Glutamatergic neuron (in vitro differentiated cells): ENCODE results near the gene TMEM184C. TPM values are rescaled to one million over a fixed set of nuclear protein-coding genes. Genes with fewer than 3 reads are reported as not detected.

Source experiments
- DNase-seq: peaks from one replicate; pipeline ENCODE4 v3.0.0; 2022
- H3K27ac Mint-ChIP-seq: one replicate; pipeline ENCODE4 v1.8.0; 2020; ENCODE audit warnings: mild to moderate bottlenecking, mixed read lengths, inconsistent platforms; ENCODE audit not compliant: unreplicated experiment
- H3K27me3 Mint-ChIP-seq: one replicate; pipeline ENCODE4 v1.8.0; 2020; ENCODE audit warnings: mild to moderate bottlenecking, moderate library complexity, mixed read lengths, inconsistent platforms; ENCODE audit not compliant: unreplicated experiment
- H3K36me3 Mint-ChIP-seq: one replicate; pipeline ENCODE4 v1.8.0; 2020; ENCODE audit warnings: mild to moderate bottlenecking, mixed read lengths, inconsistent platforms; ENCODE audit not compliant: unreplicated experiment
- H3K4me1 Mint-ChIP-seq: one replicate; pipeline ENCODE4 v1.8.0; 2020; ENCODE audit warnings: mild to moderate bottlenecking, low read depth, mixed read lengths, inconsistent platforms; ENCODE audit not compliant: unreplicated experiment
- H3K4me3 Mint-ChIP-seq: one replicate; pipeline ENCODE4 v1.8.0; 2020; ENCODE audit warnings: mild to moderate bottlenecking, mixed read lengths, inconsistent platforms; ENCODE audit not compliant: unreplicated experiment
- H3K9me3 Mint-ChIP-seq: one replicate; pipeline ENCODE4 v1.8.0; 2020; ENCODE audit warnings: mild to moderate bottlenecking, moderate library complexity, mixed read lengths, inconsistent platforms; ENCODE audit not compliant: unreplicated experiment
- total RNA-seq: library from RNA; stranded (reverse); fragmentation: NEBNext Ultra II Directional; extraction: Animal tissue kit (Norgen Biotek cat#: 25700); gene quantifications from one replicate; pipeline ENCODE4 v1.2.1, GENCODE V29; 2021; ENCODE audit not compliant: unreplicated experiment
- TF ChIP-seq, protein P1 (sequence below): fragments of 200-600 bp; sonication (generic); IDR thresholded peaks from one replicate; pipeline ENCODE4 v1.5.0; 2021; ENCODE audit not compliant: partially characterized antibody, unreplicated experiment

Gene TMEM184C
- total RNA-seq, 1 donor from 2014 or later, result 31.6 TPM

DNA sequence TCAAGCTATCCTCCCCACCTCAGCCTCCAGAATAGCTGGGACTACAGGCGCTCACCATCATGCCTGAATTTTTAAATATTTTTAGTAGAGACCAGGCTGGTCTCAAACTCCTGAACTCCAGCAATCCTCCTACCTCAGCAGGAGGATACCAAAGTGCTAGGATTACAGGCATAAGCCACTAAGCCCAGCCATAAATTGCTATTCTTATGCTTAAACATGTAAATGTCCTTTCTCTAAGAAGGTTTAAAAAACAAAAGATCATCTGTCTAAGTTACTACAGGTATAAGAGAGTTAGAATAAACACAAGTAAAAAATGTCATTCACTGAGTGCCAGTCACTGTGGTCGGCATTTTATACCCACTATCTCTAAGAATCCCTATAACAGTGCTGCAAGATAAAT is 38.4 kb downstream of the TMEM184C start:
- no peak overlapping the region for H3K27ac Mint-ChIP-seq
- H3K27me3 Mint-ChIP-seq, result no peaks in the 10 kb centered on the region
- H3K9me3 Mint-ChIP-seq, result no peaks in the 10 kb centered on the region
- TF ChIP-seq, protein P1, sequence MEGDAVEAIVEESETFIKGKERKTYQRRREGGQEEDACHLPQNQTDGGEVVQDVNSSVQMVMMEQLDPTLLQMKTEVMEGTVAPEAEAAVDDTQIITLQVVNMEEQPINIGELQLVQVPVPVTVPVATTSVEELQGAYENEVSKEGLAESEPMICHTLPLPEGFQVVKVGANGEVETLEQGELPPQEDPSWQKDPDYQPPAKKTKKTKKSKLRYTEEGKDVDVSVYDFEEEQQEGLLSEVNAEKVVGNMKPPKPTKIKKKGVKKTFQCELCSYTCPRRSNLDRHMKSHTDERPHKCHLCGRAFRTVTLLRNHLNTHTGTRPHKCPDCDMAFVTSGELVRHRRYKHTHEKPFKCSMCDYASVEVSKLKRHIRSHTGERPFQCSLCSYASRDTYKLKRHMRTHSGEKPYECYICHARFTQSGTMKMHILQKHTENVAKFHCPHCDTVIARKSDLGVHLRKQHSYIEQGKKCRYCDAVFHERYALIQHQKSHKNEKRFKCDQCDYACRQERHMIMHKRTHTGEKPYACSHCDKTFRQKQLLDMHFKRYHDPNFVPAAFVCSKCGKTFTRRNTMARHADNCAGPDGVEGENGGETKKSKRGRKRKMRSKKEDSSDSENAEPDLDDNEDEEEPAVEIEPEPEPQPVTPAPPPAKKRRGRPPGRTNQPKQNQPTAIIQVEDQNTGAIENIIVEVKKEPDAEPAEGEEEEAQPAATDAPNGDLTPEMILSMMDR, result no peak
- no peak for DNase-seq
- no peak overlapping the region for H3K4me3 Mint-ChIP-seq
- no peaks in the 10 kb centered on the region for H3K36me3 Mint-ChIP-seq
- H3K4me1 Mint-ChIP-seq, result no peaks in the 10 kb centered on the region

DNA sequence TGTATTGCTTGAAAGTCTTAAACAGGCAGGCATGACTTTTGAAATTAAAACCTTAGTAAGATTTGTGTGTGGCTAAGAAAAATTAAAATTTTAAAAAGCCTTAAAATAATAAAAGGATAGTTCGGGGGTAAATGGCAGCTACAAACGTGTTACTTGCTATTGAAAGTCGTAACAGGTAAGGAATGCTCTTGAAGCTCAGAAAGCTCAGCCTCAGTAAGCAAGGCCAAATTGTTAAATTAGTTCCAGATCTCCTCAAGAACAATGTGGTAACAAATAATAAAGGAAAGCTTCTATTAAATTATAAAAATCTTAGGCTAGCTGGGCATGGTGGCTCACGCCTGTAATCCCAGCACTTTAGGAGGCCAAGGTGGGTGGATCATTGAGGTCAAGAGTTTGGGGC is 41.3 kb downstream of the TMEM184C start:
- TF ChIP-seq, protein P1, result no peak
- no peak overlapping the region for H3K4me3 Mint-ChIP-seq

DNA sequence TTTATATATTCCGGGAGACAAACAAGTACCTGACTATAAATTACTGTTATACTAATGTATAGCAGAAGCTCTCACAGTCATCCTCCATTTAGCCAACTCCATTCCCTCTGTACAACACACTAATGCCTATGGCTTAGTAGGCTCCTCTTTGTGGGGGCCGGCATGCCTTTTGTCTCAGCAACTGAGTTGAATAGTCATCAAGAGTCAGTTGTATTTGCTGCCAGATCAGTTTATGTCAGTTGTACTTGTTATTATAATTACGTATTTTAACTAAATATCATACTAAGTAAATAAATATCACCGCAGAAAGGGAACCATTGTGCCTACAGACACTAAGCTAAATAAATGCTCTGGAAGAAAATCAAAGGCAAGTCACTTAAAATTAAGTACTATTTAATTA is 56.9 kb downstream of the TMEM184C start:
- no peaks in the 10 kb centered on the region for H3K4me1 Mint-ChIP-seq

More for the DNA sequence above, 41.3 kb downstream of the TMEM184C start:
- DNase-seq, result no peak
- Mint-ChIP-seq H3K9me3 (no peaks in the 10 kb centered on the region), H3K36me3 (no peaks in the 10 kb centered on the region), H3K27me3 (no peaks in the 10 kb centered on the region), H3K27ac (no peak overlapping the region), H3K4me1 (no peaks in the 10 kb centered on the region)

DNA sequence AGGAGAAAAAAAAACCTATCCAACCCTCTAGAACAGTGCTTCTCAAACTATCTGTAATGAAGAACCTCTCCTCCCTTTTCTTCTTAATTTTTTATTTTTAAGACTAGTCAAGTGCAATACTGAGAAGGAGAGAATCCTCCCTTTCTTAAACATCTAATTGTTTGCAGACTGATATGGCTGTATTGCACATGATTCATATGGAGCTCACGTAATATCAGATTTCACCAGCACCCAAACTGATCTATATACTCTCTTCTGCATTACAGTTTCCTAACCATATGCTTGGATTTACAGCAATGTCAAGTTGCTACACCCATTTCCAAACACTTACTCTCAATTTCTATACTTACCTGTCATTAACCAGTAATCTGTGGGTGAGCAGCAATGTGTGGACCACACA is 57.3 kb downstream of the TMEM184C start:
- H3K9me3 Mint-ChIP-seq, result no peaks in the 10 kb centered on the region
- H3K36me3 Mint-ChIP-seq, result no peaks in the 10 kb centered on the region
- H3K4me1 Mint-ChIP-seq, result no peaks in the 10 kb centered on the region
- no peak overlapping the region for H3K27ac Mint-ChIP-seq
- TF ChIP-seq, protein P1, result no peak
- H3K4me3 Mint-ChIP-seq, result no peak overlapping the region
- H3K27me3 Mint-ChIP-seq, result no peaks in the 10 kb centered on the region
- DNase-seq, result no peak

More for the DNA sequence above, 56.9 kb downstream of the TMEM184C start:
- no peak for DNase-seq
- Mint-ChIP-seq H3K27ac (no peak overlapping the region), H3K4me3 (no peak overlapping the region), H3K36me3 (no peaks in the 10 kb centered on the region), H3K9me3 (no peaks in the 10 kb centered on the region), H3K27me3 (no peaks in the 10 kb centered on the region)
- TF ChIP-seq, protein P1, result no peak

DNA sequence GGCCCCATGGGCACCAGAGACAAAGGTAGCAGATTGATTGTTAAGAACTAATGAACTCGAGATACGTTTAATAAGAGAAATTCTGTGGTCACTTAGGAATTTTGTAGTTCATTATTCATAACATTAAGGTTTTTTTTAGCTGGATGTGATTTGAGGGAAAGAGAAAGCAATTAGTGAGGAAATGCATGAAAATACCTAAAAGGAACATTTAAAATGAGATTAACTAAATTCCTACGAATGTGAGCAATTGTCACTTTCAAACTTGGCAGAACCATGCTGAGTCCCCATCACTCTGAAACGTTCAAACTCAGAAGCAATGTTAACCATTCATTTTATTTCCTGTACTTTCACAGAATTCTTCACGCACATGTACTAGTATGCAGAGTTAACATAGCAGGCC is 60.9 kb downstream of the TMEM184C start:
- Mint-ChIP-seq H3K27ac (no peak overlapping the region), H3K4me3 (no peak overlapping the region), H3K27me3 (peaks cover 2% of the 10 kb centered on the region), H3K9me3 (no peaks in the 10 kb centered on the region), H3K36me3 (no peaks in the 10 kb centered on the region), H3K4me1 (no peaks in the 10 kb centered on the region)
- TF ChIP-seq, protein P1, result no peak
- DNase-seq, result no peak
